HG02763 (cell line): ENCODE measurements around the gene ZNF324B.
A peak's percentile ranks its signal among the peaks of the same experiment; 100 is the strongest.
"Not testable (repeated sequence)": the region's sequence is repeated elsewhere in the genome, so short reads cannot be mapped to it uniquely, and the experiment has no call there.

ENCODE experiments used
- ATAC-seq: cut with Tn5 transposase; IDR thresholded peaks from one replicate; pipeline ENCODE4 v1.9.1; 2021; ENCODE audit warnings: mild to moderate bottlenecking, moderate library complexity; ENCODE audit not compliant: unreplicated experiment

Gene ZNF324B

DNA sequence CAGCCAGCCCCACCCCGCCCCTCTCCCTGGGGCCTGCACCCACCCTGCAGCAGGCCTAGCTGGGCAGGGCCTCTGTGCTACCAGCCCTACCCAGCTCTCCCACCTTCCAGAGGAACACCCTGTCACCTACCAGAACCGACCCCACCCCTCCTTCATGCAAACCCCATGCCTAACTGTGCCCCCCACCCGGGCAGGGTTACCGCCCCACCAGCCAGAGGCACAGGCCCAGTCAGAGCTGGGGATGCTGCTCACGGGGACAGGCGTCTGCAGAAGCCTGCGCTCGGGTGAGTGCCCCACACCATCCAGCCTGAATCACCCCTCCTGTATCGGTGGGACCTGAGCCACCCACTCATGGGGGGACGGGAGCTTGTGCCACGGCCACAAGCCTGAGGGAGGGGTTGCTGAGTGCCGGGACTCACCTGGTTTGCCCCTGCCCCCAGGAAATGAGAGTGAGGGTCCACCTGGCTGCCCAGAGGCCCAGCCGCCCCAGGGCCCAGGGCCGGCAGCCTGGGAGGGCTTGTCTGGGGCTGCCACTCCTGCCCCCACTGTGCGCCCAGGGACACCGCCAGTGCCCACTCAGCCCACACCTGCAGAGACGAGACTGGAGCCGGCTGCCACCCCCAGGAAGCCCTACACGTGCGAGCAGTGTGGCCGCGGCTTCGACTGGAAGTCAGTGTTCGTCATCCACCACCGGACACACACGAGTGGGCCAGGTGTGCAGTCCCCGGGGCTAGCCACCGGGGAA lies 28.5 kb downstream of the ZNF324B start:
- ATAC-seq = no peak

GRCh38 chr19:58480481-58480830 lies 29.0 kb downstream of the ZNF324B start:
- ATAC-seq = no peak

DNA sequence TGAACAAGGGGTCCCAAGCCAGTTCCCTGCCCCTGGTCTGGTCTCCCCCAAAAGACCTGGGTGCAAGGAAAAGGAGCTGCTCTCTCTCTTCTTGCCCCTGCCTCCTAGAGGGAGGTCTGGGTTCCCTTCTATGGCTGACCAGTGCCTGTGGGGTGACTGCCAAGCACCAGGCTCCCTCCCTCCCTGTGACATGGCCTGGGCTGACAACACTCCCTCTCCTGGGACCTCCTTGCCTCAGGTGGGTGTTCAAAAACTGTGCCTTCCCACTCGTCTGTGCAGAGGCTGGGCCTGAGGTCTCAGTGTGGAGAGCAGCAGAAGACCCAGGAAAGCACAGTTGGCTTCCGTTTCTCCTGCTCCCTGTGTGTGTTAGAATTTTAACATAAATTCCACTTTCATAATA lies 29.4 kb downstream of the ZNF324B start:
- no peak for ATAC-seq

- no peak for ATAC-seq
Measured at GRCh38 chr19:58482372-58482771, 30.9 kb downstream of the ZNF324B start.

- no peak for ATAC-seq
Measured at GRCh38 chr19:58483776-58484175, 32.4 kb downstream of the ZNF324B start.

DNA sequence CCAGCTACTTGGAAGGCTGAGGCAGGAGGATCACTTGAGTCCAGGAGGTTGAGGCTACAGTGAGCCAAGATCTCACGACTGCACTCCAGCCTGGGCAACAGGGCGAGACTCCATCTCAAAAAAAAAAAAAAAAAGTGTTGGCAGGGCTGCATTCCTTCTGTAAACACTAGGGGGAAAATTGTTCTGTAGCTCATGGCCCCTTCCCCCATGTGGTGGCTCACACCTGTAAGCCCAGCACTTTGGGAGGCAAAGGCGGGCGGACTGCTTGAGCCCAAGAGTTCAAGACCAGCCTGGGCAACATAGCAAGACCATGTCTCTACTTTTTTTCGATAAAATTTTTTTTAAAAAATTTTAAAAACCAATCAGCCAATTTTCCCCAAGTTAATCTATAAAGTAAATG lies 32.9 kb downstream of the ZNF324B start:
- ATAC-seq = not testable (repeated sequence)

DNA sequence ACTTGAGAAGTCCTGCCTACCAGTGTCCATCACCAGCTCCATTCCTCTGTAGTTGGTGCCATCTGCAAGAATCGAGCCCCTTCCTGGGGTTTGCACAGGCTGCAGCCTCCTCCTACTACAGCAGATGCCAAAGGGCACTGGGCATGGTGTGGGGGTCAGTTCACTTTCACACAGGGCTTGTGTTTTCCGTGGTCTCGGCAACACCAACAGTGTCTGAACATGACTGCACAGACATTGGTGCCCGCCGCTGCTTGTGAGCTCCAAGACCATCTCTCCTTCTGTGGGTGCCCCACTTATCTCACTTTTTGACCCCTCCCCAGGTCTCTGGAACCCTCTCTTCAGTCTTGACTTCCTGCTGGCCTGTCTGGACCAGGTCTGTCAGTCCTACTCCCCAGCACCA lies 40.0 kb downstream of the ZNF324B start:
- ATAC-seq = no peak

DNA sequence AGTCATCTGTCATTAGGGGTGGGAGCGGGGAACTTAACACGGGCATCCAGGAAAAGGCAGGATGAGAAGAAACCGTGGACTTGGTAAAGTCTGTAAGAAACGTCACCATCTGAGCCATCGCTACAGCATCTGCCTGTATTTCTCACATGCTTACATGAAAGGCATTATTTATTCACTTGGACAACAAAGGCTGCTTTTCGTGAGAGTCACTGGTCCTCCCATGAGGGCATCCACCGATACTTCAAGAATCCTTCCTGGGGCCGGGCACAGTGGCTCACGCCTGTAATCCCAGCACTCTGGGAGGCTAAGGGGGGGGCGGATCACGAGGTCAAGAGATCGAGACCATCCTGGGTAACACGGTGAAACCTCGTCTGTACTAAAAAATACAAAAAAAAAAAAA lies 40.8 kb downstream of the ZNF324B start:
- ATAC-seq = no peak

- ATAC-seq = no peak
Measured at GRCh38 chr19:58497634-58498170, 46.3 kb downstream of the ZNF324B start.

DNA sequence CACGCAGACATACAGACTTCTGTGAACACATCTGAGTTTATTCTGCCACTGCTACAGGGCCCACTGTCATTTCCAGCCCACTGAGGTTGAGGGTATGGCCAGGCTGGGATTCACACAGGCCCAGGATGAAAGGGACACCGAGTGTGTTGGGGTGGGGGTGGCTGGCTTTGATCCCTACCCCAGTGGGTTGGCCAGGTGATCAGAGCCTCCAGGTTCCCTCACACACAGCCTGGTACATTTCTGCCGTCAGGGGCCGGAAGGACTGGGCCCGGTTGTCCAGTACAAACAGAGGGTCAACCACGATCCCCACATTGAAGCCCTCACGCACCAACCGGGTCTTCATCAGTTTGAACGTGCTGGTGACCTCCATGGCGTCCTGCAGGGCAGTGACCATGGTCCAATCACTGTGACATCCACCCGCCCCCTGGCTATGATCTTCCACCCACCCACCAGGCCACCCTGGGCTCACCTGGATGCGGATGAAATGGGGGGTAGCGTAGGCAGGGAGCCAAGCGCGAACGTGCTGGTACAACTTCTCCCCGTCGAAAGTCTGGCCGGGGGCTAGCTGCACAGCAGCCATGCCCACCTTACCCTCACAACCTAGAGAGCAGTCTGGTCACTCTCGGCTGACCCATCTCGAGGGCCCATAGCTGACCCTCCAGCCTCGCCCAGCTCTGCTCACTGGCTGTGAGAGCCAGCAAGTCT lies 47.0 kb downstream of the ZNF324B start:
- no peak for ATAC-seq

GRCh38 chr19:58499021-58499927 lies 47.9 kb downstream of the ZNF324B start:
- peak; percentile 88 for ATAC-seq

DNA sequence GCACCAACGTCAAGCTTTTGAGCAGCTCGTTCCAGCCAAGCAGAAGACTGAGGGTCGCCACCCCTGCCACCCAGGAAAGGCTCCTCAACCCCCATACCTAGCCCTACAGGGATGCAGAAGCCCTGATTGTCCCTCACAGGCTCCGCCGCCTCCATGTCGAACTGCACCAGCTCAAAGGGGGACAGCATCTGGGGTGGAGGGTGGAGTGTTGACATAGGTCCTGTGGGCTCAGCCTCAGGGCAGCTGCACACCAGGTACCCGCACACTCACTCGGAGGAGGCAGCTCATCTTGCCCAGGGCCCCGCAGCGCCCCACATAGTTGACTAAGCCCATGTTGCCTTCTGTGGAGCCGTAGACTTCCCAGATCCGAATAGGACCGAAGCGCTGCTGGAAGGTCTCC lies 48.8 kb downstream of the ZNF324B start:
- ATAC-seq = no peak
